Measurements from ENCODE around the gene TAGLN2. TPM values are rescaled to one million over a fixed set of nuclear protein-coding genes. Genes with fewer than 3 reads are reported as not detected.
A peak's percentile ranks its signal among the peaks of the same experiment; 100 is the strongest.

Gene TAGLN2
- total and polyA plus RNA-seq, 9 of the 15 experiments (the other 6 are each of a cell fraction or from before 2014, with no cell fraction given), result 192 to 683 (median 455) TPM

DNA sequence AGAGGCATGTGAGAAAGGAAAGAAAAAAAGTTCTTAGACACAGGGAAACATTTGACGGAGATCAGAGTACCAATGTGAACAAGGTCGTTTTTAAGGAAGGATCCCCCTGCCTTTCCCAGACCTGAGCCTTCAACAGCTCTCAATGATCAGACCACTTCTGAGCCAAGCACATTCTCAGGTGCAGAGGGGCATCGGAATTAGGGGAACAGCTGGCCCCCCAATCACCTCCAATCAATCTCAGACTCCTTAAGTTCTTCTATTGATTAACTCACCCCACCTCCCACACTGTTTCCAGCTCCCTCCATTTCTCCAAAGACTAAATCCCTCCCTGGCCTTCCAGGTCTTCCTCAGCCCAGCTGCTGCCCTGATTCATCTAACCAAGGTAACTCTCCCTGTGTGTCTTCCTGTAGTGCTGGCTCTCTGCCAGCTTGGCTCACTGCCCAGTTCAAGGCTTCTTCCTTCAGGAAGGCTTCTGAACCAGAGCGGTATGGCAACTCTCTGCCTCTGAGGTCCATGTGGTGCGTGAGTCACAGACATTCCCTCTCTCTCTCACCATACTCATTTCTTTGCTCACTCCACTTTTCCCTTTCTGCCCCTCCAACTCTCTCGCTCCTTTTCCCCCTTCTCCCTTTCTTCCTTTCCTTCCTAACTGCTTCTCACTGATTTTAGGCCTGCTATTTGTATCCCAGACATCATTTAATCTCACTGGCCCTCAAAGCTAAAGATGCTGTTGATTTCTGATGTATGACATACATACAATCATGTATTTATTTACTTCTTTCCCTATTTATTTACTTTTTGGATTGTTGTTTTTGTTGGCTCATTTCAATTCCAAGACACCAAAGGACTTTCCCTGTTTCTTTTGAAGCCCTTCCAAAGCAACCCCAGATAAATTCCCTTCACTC lies 43.4 kb downstream of the TAGLN2 start (continued):
- TF ChIP-seq PHF21A (IDR thresholded peaks at IDR 0.05; ENCODE audit: borderline replicate concordance, low read depth) (no peak), TEAD4 (IDR thresholded peaks at IDR 0.05; ENCODE audit: low read length) (no peak), TEAD4 (CRISPR knock-in tag; IDR thresholded peaks at IDR 0.05; ENCODE audit: borderline replicate concordance) (no peak), NBN (IDR thresholded peaks at IDR 0.05; ENCODE audit: low read depth) (peak; percentile 37; the same call in 1 of the 2 replicates), CEBPG (CRISPR knock-in tag; IDR thresholded peaks at IDR 0.05) (no peak), CEBPG (tag; conservative IDR thresholded peaks at IDR 0.05 in 1 of 2, IDR thresholded peaks at IDR 0.05 in 1 of 2) (no peak), CSDE1 (IDR thresholded peaks at IDR 0.05) (no peak), ZNF263 (CRISPR knock-in tag; IDR thresholded peaks at IDR 0.05; ENCODE audit: borderline replicate concordance) (no peak), SIN3B (IDR thresholded peaks at IDR 0.05; ENCODE audit: low read depth) (no peak), SP1 (CRISPR knock-in tag; IDR thresholded peaks at IDR 0.05) (no peak)
- TF ChIP-seq, protein P1, sequence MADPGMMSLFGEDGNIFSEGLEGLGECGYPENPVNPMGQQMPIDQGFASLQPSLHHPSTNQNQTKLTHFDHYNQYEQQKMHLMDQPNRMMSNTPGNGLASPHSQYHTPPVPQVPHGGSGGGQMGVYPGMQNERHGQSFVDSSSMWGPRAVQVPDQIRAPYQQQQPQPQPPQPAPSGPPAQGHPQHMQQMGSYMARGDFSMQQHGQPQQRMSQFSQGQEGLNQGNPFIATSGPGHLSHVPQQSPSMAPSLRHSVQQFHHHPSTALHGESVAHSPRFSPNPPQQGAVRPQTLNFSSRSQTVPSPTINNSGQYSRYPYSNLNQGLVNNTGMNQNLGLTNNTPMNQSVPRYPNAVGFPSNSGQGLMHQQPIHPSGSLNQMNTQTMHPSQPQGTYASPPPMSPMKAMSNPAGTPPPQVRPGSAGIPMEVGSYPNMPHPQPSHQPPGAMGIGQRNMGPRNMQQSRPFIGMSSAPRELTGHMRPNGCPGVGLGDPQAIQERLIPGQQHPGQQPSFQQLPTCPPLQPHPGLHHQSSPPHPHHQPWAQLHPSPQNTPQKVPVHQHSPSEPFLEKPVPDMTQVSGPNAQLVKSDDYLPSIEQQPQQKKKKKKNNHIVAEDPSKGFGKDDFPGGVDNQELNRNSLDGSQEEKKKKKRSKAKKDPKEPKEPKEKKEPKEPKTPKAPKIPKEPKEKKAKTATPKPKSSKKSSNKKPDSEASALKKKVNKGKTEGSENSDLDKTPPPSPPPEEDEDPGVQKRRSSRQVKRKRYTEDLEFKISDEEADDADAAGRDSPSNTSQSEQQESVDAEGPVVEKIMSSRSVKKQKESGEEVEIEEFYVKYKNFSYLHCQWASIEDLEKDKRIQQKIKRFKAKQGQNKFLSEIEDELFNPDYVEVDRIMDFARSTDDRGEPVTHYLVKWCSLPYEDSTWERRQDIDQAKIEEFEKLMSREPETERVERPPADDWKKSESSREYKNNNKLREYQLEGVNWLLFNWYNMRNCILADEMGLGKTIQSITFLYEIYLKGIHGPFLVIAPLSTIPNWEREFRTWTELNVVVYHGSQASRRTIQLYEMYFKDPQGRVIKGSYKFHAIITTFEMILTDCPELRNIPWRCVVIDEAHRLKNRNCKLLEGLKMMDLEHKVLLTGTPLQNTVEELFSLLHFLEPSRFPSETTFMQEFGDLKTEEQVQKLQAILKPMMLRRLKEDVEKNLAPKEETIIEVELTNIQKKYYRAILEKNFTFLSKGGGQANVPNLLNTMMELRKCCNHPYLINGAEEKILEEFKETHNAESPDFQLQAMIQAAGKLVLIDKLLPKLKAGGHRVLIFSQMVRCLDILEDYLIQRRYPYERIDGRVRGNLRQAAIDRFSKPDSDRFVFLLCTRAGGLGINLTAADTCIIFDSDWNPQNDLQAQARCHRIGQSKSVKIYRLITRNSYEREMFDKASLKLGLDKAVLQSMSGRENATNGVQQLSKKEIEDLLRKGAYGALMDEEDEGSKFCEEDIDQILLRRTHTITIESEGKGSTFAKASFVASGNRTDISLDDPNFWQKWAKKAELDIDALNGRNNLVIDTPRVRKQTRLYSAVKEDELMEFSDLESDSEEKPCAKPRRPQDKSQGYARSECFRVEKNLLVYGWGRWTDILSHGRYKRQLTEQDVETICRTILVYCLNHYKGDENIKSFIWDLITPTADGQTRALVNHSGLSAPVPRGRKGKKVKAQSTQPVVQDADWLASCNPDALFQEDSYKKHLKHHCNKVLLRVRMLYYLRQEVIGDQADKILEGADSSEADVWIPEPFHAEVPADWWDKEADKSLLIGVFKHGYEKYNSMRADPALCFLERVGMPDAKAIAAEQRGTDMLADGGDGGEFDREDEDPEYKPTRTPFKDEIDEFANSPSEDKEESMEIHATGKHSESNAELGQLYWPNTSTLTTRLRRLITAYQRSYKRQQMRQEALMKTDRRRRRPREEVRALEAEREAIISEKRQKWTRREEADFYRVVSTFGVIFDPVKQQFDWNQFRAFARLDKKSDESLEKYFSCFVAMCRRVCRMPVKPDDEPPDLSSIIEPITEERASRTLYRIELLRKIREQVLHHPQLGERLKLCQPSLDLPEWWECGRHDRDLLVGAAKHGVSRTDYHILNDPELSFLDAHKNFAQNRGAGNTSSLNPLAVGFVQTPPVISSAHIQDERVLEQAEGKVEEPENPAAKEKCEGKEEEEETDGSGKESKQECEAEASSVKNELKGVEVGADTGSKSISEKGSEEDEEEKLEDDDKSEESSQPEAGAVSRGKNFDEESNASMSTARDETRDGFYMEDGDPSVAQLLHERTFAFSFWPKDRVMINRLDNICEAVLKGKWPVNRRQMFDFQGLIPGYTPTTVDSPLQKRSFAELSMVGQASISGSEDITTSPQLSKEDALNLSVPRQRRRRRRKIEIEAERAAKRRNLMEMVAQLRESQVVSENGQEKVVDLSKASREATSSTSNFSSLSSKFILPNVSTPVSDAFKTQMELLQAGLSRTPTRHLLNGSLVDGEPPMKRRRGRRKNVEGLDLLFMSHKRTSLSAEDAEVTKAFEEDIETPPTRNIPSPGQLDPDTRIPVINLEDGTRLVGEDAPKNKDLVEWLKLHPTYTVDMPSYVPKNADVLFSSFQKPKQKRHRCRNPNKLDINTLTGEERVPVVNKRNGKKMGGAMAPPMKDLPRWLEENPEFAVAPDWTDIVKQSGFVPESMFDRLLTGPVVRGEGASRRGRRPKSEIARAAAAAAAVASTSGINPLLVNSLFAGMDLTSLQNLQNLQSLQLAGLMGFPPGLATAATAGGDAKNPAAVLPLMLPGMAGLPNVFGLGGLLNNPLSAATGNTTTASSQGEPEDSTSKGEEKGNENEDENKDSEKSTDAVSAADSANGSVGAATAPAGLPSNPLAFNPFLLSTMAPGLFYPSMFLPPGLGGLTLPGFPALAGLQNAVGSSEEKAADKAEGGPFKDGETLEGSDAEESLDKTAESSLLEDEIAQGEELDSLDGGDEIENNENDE (IDR thresholded peaks at IDR 0.05; ENCODE audit: low read depth, low read length), result no peak
- TF ChIP-seq, protein P2, sequence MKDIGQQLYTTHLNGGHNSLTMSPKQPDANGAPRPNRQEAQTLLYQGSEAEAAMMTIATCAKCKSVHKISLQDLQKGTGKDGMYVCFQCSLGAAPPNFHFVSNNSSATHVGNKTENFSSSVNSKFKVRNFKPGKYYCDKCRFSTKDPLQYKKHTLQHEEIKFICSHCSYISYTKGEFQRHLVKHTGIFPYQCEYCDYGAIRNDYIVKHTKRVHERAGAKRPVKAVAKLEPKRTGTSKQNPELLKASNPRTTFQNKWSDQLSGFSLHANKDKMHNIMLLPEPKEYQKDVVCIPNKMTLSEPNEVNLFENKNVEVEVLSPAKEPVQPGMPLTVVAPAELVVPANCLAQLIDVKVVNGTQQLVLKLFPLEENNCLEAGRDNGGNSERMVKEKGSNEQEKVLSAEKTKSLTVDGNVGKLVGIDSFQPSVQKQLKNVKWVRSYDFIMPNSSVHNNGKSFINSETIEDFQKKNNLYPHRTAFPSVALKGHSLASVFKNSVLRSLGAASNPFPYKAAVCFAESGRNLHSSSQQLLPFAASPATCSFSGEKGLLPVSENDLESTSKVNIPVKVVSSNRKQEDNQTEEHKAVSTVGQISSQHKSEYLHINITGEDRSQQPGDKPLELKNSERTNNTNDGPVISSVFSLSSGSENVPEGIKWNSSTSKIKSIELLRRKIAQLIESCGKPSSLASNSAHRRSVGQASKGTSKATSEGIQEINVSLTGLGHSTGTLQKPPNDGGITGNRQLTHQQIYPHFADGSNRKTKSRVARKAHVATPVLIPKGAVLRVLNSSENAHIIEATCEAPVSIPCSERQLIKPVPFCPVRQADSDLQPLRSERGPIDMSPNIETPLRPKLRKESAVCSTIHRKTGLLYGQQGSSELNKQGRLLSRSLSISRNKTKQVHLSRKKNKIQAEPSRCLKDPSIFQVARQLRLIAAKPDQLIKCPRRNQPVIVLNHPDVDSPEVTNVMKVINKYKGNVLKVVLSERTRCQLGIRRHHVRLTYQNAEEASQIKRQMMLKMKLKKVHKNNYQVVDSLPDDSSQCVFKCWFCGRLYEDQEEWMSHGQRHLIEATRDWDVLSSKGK (CRISPR knock-in tag; IDR thresholded peaks at IDR 0.05), result no peak
